C4-2B (cell line): ENCODE results near the gene STAB2.

Experiments used
- ZFX ChIP-seq: fragments of 450-650 bp; IDR thresholded peaks from 2 replicates; pipeline ENCODE4 v1.6.1; 2017
- TF ChIP-seq, protein P1 (sequence below): fragments of 450-650 bp; conservative IDR thresholded peaks from 2 replicates; pipeline ENCODE4 v1.5.1; 2017; ENCODE audit warnings: mild to moderate bottlenecking

DNA sequence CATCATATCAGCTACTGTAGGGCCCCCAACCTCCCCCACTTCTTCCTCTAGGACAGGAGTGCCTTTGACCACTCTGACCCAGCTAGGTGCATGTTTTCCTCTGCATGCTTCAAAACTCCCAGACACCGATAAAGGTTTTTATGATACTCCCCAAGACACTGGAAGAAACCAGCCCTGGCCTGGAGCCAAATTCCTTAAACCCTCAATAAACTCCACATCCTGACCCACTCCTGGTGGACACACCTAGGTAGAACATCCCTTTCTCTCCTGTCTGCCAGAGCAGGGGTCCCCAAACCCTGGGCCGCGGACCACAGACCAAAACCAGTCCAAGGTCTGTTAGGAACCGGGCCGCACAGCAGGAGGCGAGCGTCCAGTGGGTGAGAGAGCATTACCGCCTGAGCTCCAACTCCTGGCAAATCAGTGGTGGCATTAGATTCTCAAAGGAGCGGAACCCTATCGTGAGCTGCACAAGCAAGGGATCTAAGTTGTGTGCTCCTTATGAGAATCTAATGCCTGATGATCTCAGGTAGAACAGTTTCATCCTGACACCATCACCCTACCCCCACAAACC is 204.4 kb downstream of the STAB2 start:
- TF ChIP-seq, protein P1, sequence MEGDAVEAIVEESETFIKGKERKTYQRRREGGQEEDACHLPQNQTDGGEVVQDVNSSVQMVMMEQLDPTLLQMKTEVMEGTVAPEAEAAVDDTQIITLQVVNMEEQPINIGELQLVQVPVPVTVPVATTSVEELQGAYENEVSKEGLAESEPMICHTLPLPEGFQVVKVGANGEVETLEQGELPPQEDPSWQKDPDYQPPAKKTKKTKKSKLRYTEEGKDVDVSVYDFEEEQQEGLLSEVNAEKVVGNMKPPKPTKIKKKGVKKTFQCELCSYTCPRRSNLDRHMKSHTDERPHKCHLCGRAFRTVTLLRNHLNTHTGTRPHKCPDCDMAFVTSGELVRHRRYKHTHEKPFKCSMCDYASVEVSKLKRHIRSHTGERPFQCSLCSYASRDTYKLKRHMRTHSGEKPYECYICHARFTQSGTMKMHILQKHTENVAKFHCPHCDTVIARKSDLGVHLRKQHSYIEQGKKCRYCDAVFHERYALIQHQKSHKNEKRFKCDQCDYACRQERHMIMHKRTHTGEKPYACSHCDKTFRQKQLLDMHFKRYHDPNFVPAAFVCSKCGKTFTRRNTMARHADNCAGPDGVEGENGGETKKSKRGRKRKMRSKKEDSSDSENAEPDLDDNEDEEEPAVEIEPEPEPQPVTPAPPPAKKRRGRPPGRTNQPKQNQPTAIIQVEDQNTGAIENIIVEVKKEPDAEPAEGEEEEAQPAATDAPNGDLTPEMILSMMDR = no peak
- no peak for TF ChIP-seq ZFX
